HEK293 (cell line): ENCODE data around the gene GSTT4.

ENCODE experiments used
- CTCF ChIA-PET: fragments of 350-600 bp; formaldehyde crosslinking; extraction: SDS; loops from one replicate; lab custom pipeline; 2021; ENCODE audit warnings: antibody characterized with exemption; lab: Yijun Ruan, JAX
- POLR2A ChIA-PET: fragments of 300-600 bp; formaldehyde crosslinking; extraction: SDS; loops from one replicate; lab custom pipeline; 2020; ENCODE audit warnings: antibody characterized with exemption, inconsistent platforms; lab: Yijun Ruan, JAX
- H3K27ac ChIP-seq: fragments of 200-500 bp; sonication (Bioruptor generic); 2 replicates; pipeline ENCODE4 v1.5.1; 2014; ENCODE audit warnings: low read depth, low read length, control low read depth, inconsistent platforms; ENCODE audit errors: extremely low read depth
- H3K36me3 ChIP-seq, 2 experiments: fragments of 200-500 bp in 1 of 2; sonication (Bioruptor generic) in 1 of 2; 1 replicate in 1 of 2; 2 replicates in 1 of 2; pipeline ENCODE4 v1.5.1; 2014 to 2017; ENCODE audit warnings: inconsistent platforms in 2 of 2, low read length in 2 of 2; ENCODE audit not compliant: control insufficient read depth in 2 of 2, insufficient read depth in 1 of 2
- H3K4me1 ChIP-seq: fragments of 200-500 bp; sonication (Bioruptor generic); 2 replicates; pipeline ENCODE4 v1.5.1; 2014; ENCODE audit warnings: mild to moderate bottlenecking, low read length, inconsistent platforms; ENCODE audit not compliant: control insufficient read depth, insufficient read depth
- H3K4me3 ChIP-seq: 2 replicates; pipeline ENCODE4 v1.5.1; 2011; ENCODE audit warnings: low read depth, mild to moderate bottlenecking, control low read depth, low read length, moderate library complexity
- H3K9me3 ChIP-seq: fragments of 200-500 bp; sonication (Bioruptor generic); 2 replicates; pipeline ENCODE4 v1.5.1; 2014; ENCODE audit warnings: low read depth, low read length, inconsistent platforms; ENCODE audit not compliant: control insufficient read depth, insufficient read depth
- GLIS1 ChIP-seq: fragments of 450-650 bp; formaldehyde crosslinking; IDR thresholded peaks from 2 replicates; pipeline ENCODE4 v1.5.1; 2016; ENCODE audit warnings: missing biosample characterization, missing genetic modification characterization
- KLF17 ChIP-seq: fragments of 450-650 bp; formaldehyde crosslinking; IDR thresholded peaks from 2 replicates; pipeline ENCODE4 v1.5.1; 2016; ENCODE audit warnings: missing biosample characterization, missing genetic modification characterization
- OSR2 ChIP-seq: fragments of 450-650 bp; formaldehyde crosslinking; IDR thresholded peaks from 2 replicates; pipeline ENCODE4 v1.5.1; 2016; ENCODE audit warnings: missing biosample characterization, missing genetic modification characterization
- PRDM6 ChIP-seq: fragments of 450-650 bp; formaldehyde crosslinking; IDR thresholded peaks from 2 replicates; pipeline ENCODE4 v1.5.1; 2017; ENCODE audit warnings: missing biosample characterization, missing genetic modification characterization
- ZBTB26 ChIP-seq: fragments of 450-650 bp; formaldehyde crosslinking; optimal IDR thresholded peaks from 2 replicates; pipeline ENCODE3; 2016; ENCODE audit warnings: missing biosample characterization, mild to moderate bottlenecking, missing genetic modification characterization
- ZNF121 ChIP-seq: fragments of 450-650 bp; formaldehyde crosslinking; IDR thresholded peaks from 2 replicates; pipeline ENCODE4 v1.5.1; 2016; ENCODE audit warnings: missing biosample characterization, missing genetic modification characterization
- ZNF133 ChIP-seq: fragments of 450-650 bp; formaldehyde crosslinking; IDR thresholded peaks from 2 replicates; pipeline ENCODE4 v1.5.1; 2016; ENCODE audit warnings: missing biosample characterization, missing genetic modification characterization
- ZNF155 ChIP-seq: fragments of 450-650 bp; formaldehyde crosslinking; IDR thresholded peaks from 2 replicates; pipeline ENCODE4 v1.5.1; 2016; ENCODE audit warnings: missing biosample characterization, missing genetic modification characterization
- ZNF157 ChIP-seq: fragments of 450-650 bp; formaldehyde crosslinking; IDR thresholded peaks from 2 replicates; pipeline ENCODE4 v1.5.1; 2016; ENCODE audit warnings: missing biosample characterization, missing genetic modification characterization
- ZNF24 ChIP-seq: fragments of 450-650 bp; formaldehyde crosslinking; IDR thresholded peaks from 2 replicates; pipeline ENCODE4 v1.5.1; 2016; ENCODE audit warnings: missing biosample characterization, missing genetic modification characterization
- ZNF302 ChIP-seq: fragments of 450-650 bp; formaldehyde crosslinking; IDR thresholded peaks from 2 replicates; pipeline ENCODE4 v1.5.1; 2016; ENCODE audit warnings: missing biosample characterization, missing genetic modification characterization, low read depth
- ZNF398 ChIP-seq: fragments of 450-650 bp; formaldehyde crosslinking; IDR thresholded peaks from 2 replicates; pipeline ENCODE4 v1.5.1; 2017; ENCODE audit warnings: missing biosample characterization, missing genetic modification characterization
- ZNF404 ChIP-seq: fragments of 450-650 bp; formaldehyde crosslinking; IDR thresholded peaks from 2 replicates; pipeline ENCODE4 v1.5.1; 2017; ENCODE audit warnings: missing biosample characterization, missing genetic modification characterization
- ZNF416 ChIP-seq: fragments of 450-650 bp; formaldehyde crosslinking; IDR thresholded peaks from 2 replicates; pipeline ENCODE4 v1.5.1; 2016; ENCODE audit warnings: missing biosample characterization, missing genetic modification characterization
- ZNF600 ChIP-seq: fragments of 450-650 bp; formaldehyde crosslinking; IDR thresholded peaks from 2 replicates; pipeline ENCODE4 v1.5.1; 2016; ENCODE audit warnings: missing biosample characterization, missing genetic modification characterization
- ZNF621 ChIP-seq: fragments of 450-650 bp; formaldehyde crosslinking; IDR thresholded peaks from 2 replicates; pipeline ENCODE4 v1.5.1; 2017; ENCODE audit warnings: missing biosample characterization, missing genetic modification characterization
- ZNF623 ChIP-seq: fragments of 450-650 bp; formaldehyde crosslinking; IDR thresholded peaks from 2 replicates; pipeline ENCODE4 v1.5.1; 2016; ENCODE audit warnings: missing biosample characterization, missing genetic modification characterization
- ZNF660 ChIP-seq: fragments of 450-650 bp; IDR thresholded peaks from 2 replicates; pipeline ENCODE4 v1.5.1; 2018; ENCODE audit warnings: missing biosample characterization, mild to moderate bottlenecking, missing genetic modification characterization
- ZNF747 ChIP-seq: fragments of 450-650 bp; formaldehyde crosslinking; IDR thresholded peaks from 2 replicates; pipeline ENCODE4 v1.5.1; 2016; ENCODE audit warnings: missing biosample characterization, missing genetic modification characterization
- ZNF768 ChIP-seq: fragments of 450-650 bp; formaldehyde crosslinking; IDR thresholded peaks from 2 replicates; pipeline ENCODE4 v1.5.1; 2018; ENCODE audit warnings: missing biosample characterization, mild to moderate bottlenecking, missing genetic modification characterization
- ZNF792 ChIP-seq: fragments of 450-650 bp; formaldehyde crosslinking; IDR thresholded peaks from 2 replicates; pipeline ENCODE4 v1.5.1; 2016; ENCODE audit warnings: missing biosample characterization, missing genetic modification characterization
- ZSCAN30 ChIP-seq: fragments of 450-650 bp; IDR thresholded peaks from 2 replicates; pipeline ENCODE4 v1.5.1; 2018; ENCODE audit warnings: missing biosample characterization, mild to moderate bottlenecking, missing genetic modification characterization, moderate library complexity

GSTT4 gene

GRCh38 chr22:24030186-24030702 is 25.0 kb upstream of the GSTT4 start:
- Histone ChIP-seq H3K4me3 (no peak overlapping the region), H3K4me1 (peaks cover 20% of the 10 kb centered on the region), H3K27ac (no peak overlapping the region), H3K9me3 (no peaks in the 10 kb centered on the region), H3K36me3 (peaks cover 6% of the 10 kb centered on the region in 2 experiments; a peak in 2 of 3 replicates)
- ChIA-PET POLR2A (interaction anchor here (0.9 kb wide), 1 partner anchor 9 kb away, joined by 3 read pairs; no protein-coding TSS in a partner anchor), CTCF (interaction anchor here (0.6 to 1.0 kb wide), 3 partner anchors 9 to 84 kb away, joined by 3 to 4 read pairs (median 3); no protein-coding TSS in a partner anchor)
- no peak for TF ChIP-seq ZNF747
- TF ChIP-seq ZSCAN30, result 0 out of 2 replicates have a peak, but pooled peaks have one; percentile 36
- TF ChIP-seq, all 188 proteins: peak for 1

GRCh38 chr22:24029304-24029703 is 24.1 kb upstream of the GSTT4 start:
- 0 out of 2 replicates have a peak, but pooled peaks have one; percentile 19 for TF ChIP-seq OSR2 (tag by site-specific recombination)
- TF ChIP-seq ZNF121 (tag by site-specific recombination), result peak; percentile 95
- TF ChIP-seq ZNF768 (tag by site-specific recombination), result no peak
- TF ChIP-seq, all 188 proteins: peak for 2
- no peak overlapping the region for H3K27ac ChIP-seq
- ChIA-PET CTCF (interaction anchor here (0.6 kb wide), 1 partner anchor 425 kb away, joined by 3 read pairs; no protein-coding TSS in a partner anchor), POLR2A (interaction anchor here (0.9 to 1.6 kb wide), 2 partner anchors 10 to 19 kb away, joined by 3 to 4 read pairs; partner anchors contain the start of gene CABIN1)
- H3K4me3 ChIP-seq, result no peak overlapping the region
- peaks cover 6% of the 10 kb centered on the region in 2 experiments; a peak in 2 of 3 replicates for H3K36me3 ChIP-seq
- no peaks in the 10 kb centered on the region for H3K9me3 ChIP-seq
- H3K4me1 ChIP-seq, result peaks cover 21% of the 10 kb centered on the region

- Histone ChIP-seq H3K4me3 (no peak overlapping the region), H3K4me1 (peaks cover 21% of the 10 kb centered on the region), H3K27ac (no peak overlapping the region), H3K36me3 (peaks cover 6% of the 10 kb centered on the region in 2 experiments; a peak in 2 of 3 replicates), H3K9me3 (no peaks in the 10 kb centered on the region)
- ChIA-PET CTCF (interaction anchor here (0.7 kb wide), 1 partner anchor 1415 kb away, joined by 3 read pairs; no protein-coding TSS in a partner anchor), POLR2A (interaction anchor here (1.6 kb wide), 1 partner anchor 18 kb away, joined by 4 read pairs; the partner anchor contains the start of gene CABIN1)
- 0 out of 2 replicates have a peak, but pooled peaks have one; percentile 12 for TF ChIP-seq ZNF600 (tag by site-specific recombination)
- TF ChIP-seq ZNF133 (tag by site-specific recombination), result no peak
Observed at GRCh38 chr22:24028533-24028932, 23.3 kb upstream of the GSTT4 start.

GRCh38 chr22:24027991-24028390 is 22.7 kb upstream of the GSTT4 start:
- Histone ChIP-seq H3K36me3 (peaks cover 6% of the 10 kb centered on the region in 2 experiments; a peak in 2 of 3 replicates), H3K4me3 (no peak overlapping the region), H3K4me1 (peaks cover 21% of the 10 kb centered on the region), H3K9me3 (no peaks in the 10 kb centered on the region), H3K27ac (no peak overlapping the region; the same call in 1 of the 2 replicates)
- CTCF ChIA-PET, result interaction anchor here (0.7 kb wide), 1 partner anchor 1415 kb away, joined by 3 read pairs; no protein-coding TSS in a partner anchor
- POLR2A ChIA-PET, result interaction anchor here (1.6 kb wide), 1 partner anchor 17 kb away, joined by 4 read pairs; the partner anchor contains the start of gene CABIN1
- TF ChIP-seq ZNF404 (tag by site-specific recombination) (no peak), ZNF792 (tag by site-specific recombination) (no peak), GLIS1 (tag by site-specific recombination) (no peak), ZNF157 (no peak), ZNF398 (tag by site-specific recombination) (no peak), ZNF621 (tag by site-specific recombination) (no peak), ZNF623 (no peak), KLF17 (tag by site-specific recombination) (no peak), ZNF24 (tag by site-specific recombination) (no peak), ZBTB26 (tag by site-specific recombination) (no peak), ZNF660 (tag by site-specific recombination) (no peak), PRDM6 (tag by site-specific recombination) (no peak), ZNF416 (tag by site-specific recombination) (no peak), ZNF302 (tag by site-specific recombination) (no peak), ZNF155 (tag by site-specific recombination) (no peak)
- TF ChIP-seq, all 188 proteins: peak for 0
